HFFc6 (cell line): Measurements from ENCODE around the gene PRKCH. TPM values are rescaled to one million over a fixed set of nuclear protein-coding genes. Genes with fewer than 3 reads are reported as not detected.

Experiments used
- DNase-seq: peaks from one replicate; pipeline ENCODE4 v3.0.0-alpha.2; 2018
- H3K27ac Mint-ChIP-seq: 2 replicates; pipeline ENCODE4 v1.8.0; 2020; ENCODE audit warnings: mild to moderate bottlenecking, mixed read lengths
- H3K27me3 Mint-ChIP-seq: 2 replicates; pipeline ENCODE4 v1.8.0; 2021; ENCODE audit warnings: mild to moderate bottlenecking, moderate library complexity, mixed read lengths; ENCODE audit not compliant: insufficient read depth
- H3K36me3 Mint-ChIP-seq: 2 replicates; pipeline ENCODE4 v1.8.0; 2021; ENCODE audit warnings: low read depth, mixed read lengths
- H3K4me1 Mint-ChIP-seq: 2 replicates; pipeline ENCODE4 v1.8.0; 2020; ENCODE audit warnings: low read depth, mixed read lengths
- H3K4me3 Mint-ChIP-seq: 2 replicates; pipeline ENCODE4 v1.8.0; 2020; ENCODE audit warnings: mild to moderate bottlenecking, moderate library complexity, mixed read lengths
- H3K9me3 Mint-ChIP-seq: 2 replicates; pipeline ENCODE4 v1.8.0; 2020; ENCODE audit warnings: mild to moderate bottlenecking, mixed read lengths
- CTCF ChIP-seq: fragments of 200-600 bp; sonication (generic); IDR thresholded peaks from 2 replicates; pipeline ENCODE4 v1.5.0; 2021; ENCODE audit warnings: antibody characterized with exemption, mild to moderate bottlenecking
- total RNA-seq, 6 experiments: library from RNA; stranded (reverse); fragmentation: NEBNext Ultra II Directional; extraction: Animal tissue kit (Norgen Biotek cat#: 25700); gene quantifications; 2 replicates in 1 of 6; 3 replicates in 5 of 6; pipeline ENCODE4 v1.2.3, GENCODE V29; 2021

PRKCH gene
- total RNA-seq, 6 experiments from 2014 or later: 0.17 to 1.2 (median 0.35) TPM

DNA sequence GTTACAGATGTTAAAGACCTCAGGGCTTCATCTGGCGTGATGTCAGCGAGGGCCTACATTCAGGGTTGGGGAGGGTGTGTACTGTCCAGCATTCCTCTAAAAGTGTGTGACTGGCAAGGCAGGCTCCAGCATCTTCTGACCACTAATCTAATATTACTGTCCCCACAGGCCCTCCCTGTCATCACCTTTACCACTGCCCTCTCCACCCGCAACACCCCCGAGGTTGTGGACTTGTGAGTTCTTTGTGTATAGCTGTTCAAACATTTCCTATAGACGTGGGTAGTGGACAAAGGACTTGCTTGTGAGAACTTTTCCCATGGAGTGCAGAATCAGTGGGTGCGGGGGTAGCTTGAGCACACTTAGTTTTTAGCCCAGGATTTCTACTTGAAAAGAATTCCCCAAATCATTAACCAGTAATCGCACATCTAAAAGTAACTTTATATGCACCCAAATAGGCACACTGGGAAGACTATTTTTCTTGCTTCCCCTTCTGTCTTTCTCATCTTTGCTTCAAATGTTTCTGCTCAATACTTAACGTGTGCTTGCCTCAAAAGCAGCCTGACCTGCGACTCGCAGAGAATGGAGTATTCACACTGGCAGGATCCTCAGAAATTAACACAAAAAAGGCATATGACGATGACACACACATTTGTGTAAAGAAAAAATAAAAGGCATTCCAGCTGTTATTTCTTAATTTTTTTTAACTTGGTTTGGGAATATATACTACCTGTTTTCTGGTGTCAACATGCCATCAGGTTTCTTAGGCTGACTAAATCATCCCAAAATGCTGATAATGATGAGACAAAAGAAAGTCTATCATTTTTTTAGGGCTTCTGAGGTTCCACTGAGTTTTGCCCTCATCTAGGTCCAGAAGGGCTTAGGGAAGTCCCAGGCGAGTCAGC is 215.5 kb downstream of the PRKCH start:
- TF ChIP-seq CTCF: no peak
- peaks cover 61% of the 10 kb centered on the region for H3K4me1 Mint-ChIP-seq
- H3K9me3 Mint-ChIP-seq: no peaks in the 10 kb centered on the region
- no peaks in the 10 kb centered on the region for H3K27me3 Mint-ChIP-seq
- no peak for DNase-seq
- H3K4me3 Mint-ChIP-seq: peak overlapping the region; percentile 64
- no peaks in the 10 kb centered on the region for H3K36me3 Mint-ChIP-seq
- peak overlapping the region; percentile 81 for H3K27ac Mint-ChIP-seq

- H3K27ac Mint-ChIP-seq: peak overlapping the region; percentile 81
- H3K36me3 Mint-ChIP-seq: no peaks in the 10 kb centered on the region
- no peaks in the 10 kb centered on the region for H3K9me3 Mint-ChIP-seq
- peak; percentile 68 for DNase-seq
- TF ChIP-seq CTCF: no peak
- H3K4me3 Mint-ChIP-seq: peak overlapping the region; percentile 64
- H3K4me1 Mint-ChIP-seq: peaks cover 59% of the 10 kb centered on the region
- H3K27me3 Mint-ChIP-seq: no peaks in the 10 kb centered on the region
Observed at GRCh38 chr14:61537563-61538463, 216.4 kb downstream of the PRKCH start.

DNA sequence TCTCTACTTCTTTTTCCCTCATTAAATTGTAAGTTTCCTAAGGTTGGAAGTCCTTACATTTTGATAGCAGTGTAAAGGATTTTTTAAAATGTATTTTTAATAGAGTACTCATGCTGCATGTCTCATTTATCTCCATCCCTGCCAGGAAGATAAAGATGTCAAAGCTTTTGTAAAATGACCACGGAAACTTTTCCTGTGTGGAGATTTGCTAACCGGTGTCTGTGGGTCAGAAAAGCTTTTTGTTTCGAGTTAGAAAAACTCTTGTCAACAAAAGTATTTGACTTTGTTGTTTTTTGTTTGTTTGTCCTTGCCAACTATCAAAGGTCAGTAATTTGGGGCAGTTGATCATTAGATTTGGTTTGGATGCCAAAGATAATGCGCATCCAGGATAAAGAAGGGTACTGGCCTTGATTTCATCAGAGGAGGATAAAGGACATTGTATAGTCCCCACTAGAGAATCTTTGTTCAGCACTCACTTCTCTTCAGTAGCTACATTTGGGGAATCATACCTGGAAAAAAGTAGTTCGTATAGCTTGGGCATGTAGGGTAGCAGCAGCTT is 217.2 kb downstream of the PRKCH start:
- Mint-ChIP-seq H3K4me1 (peaks cover 59% of the 10 kb centered on the region), H3K9me3 (no peaks in the 10 kb centered on the region), H3K36me3 (no peaks in the 10 kb centered on the region), H3K27me3 (no peaks in the 10 kb centered on the region), H3K4me3 (no peak overlapping the region), H3K27ac (no peak overlapping the region)
- no peak for TF ChIP-seq CTCF
- DNase-seq: no peak

GRCh38 chr14:61539631-61540030 is 218.3 kb downstream of the PRKCH start:
- Mint-ChIP-seq H3K4me3 (no peak overlapping the region), H3K4me1 (peaks cover 53% of the 10 kb centered on the region)

More at GRCh38 chr14:61539631-61540030, 218.3 kb downstream of the PRKCH start:
- DNase-seq: no peak
- no peaks in the 10 kb centered on the region for H3K36me3 Mint-ChIP-seq
- H3K27me3 Mint-ChIP-seq: no peaks in the 10 kb centered on the region
- no peak for TF ChIP-seq CTCF
- no peaks in the 10 kb centered on the region for H3K9me3 Mint-ChIP-seq
- no peak overlapping the region for H3K27ac Mint-ChIP-seq
